A549 (cell line): ENCODE results near the gene CELF4.

Experiments
- CHD2 ChIP-seq: fragments of 150-350 bp; IDR thresholded peaks from 2 replicates; pipeline ENCODE4 v1.6.1; 2014; ENCODE audit warnings: low read length; ENCODE audit not compliant: partially characterized antibody
- EP300 ChIP-seq, 2 experiments: fragments of >200 bp; sonication (Bioruptor Twin); formaldehyde crosslinking; IDR thresholded peaks; 2 replicates in 1 of 2; 3 replicates in 1 of 2; pipeline ENCODE4 v1.6.1; 2016 to 2017
- FOSB ChIP-seq: fragments of 250-450 bp; sonication (Bioruptor Pico); IDR thresholded peaks from 2 replicates; pipeline ENCODE4 v1.5.0; 2020; ENCODE audit warnings: mild to moderate bottlenecking, moderate library complexity
- HOXA7 ChIP-seq: fragments of 250-450 bp; sonication (Bioruptor Pico); IDR thresholded peaks from 2 replicates; pipeline ENCODE4 v1.5.0; 2020; ENCODE audit warnings: mild to moderate bottlenecking, moderate library complexity
- KDM5A ChIP-seq: fragments of 200-600 bp; sonication (generic); IDR thresholded peaks from 2 replicates; pipeline ENCODE4 v1.6.1; 2016; ENCODE audit warnings: antibody characterized with exemption, mild to moderate bottlenecking
- MAFK ChIP-seq: fragments of 450-650 bp; IDR thresholded peaks from 2 replicates; pipeline ENCODE4 v1.6.1; 2014; ENCODE audit not compliant: partially characterized antibody
- MYC ChIP-seq: IDR thresholded peaks from 2 replicates; pipeline ENCODE4 v1.6.1; 2012; ENCODE audit warnings: mild to moderate bottlenecking, inconsistent platforms, low read length, improper control_type of control experiment, borderline replicate concordance
- POLR2A ChIP-seq: IDR thresholded peaks from 2 replicates; pipeline ENCODE4 v1.6.1; 2012; ENCODE audit warnings: mild to moderate bottlenecking, low read length
- RAD21 ChIP-seq, 2 experiments: fragments of >200 bp in 1 of 2; sonication (Bioruptor Twin) in 1 of 2; formaldehyde crosslinking in 1 of 2; IDR thresholded peaks in 1 of 2; conservative IDR thresholded peaks in 1 of 2; 2 replicates in 1 of 2; 3 replicates in 1 of 2; pipeline ENCODE4 v1.6.1; 2012 to 2018; ENCODE audit warnings: inconsistent platforms in 1 of 2
- RFX5 ChIP-seq: fragments of 450-650 bp; IDR thresholded peaks from 2 replicates; pipeline ENCODE4 v1.7.1; 2014; ENCODE audit warnings: antibody characterized with exemption, mild to moderate bottlenecking, moderate library complexity
- TF ChIP-seq, protein P1 (sequence below): fragments of >200 bp; sonication (Bioruptor Twin); formaldehyde crosslinking; IDR thresholded peaks from 3 replicates; pipeline ENCODE4 v1.5.1; 2016
- TF ChIP-seq, protein P2 (sequence below): fragments of 450-650 bp; IDR thresholded peaks from 2 replicates; pipeline ENCODE4 v1.6.1; 2014; ENCODE audit warnings: antibody characterized with exemption
- TF ChIP-seq, protein P3 (sequence below): fragments of 200-600 bp; sonication (generic); IDR thresholded peaks from 2 replicates; pipeline ENCODE4 v1.6.1; 2016; ENCODE audit warnings: antibody characterized with exemption, mild to moderate bottlenecking, moderate library complexity

- TF ChIP-seq RFX5 = no peak
- TF ChIP-seq, protein P1, sequence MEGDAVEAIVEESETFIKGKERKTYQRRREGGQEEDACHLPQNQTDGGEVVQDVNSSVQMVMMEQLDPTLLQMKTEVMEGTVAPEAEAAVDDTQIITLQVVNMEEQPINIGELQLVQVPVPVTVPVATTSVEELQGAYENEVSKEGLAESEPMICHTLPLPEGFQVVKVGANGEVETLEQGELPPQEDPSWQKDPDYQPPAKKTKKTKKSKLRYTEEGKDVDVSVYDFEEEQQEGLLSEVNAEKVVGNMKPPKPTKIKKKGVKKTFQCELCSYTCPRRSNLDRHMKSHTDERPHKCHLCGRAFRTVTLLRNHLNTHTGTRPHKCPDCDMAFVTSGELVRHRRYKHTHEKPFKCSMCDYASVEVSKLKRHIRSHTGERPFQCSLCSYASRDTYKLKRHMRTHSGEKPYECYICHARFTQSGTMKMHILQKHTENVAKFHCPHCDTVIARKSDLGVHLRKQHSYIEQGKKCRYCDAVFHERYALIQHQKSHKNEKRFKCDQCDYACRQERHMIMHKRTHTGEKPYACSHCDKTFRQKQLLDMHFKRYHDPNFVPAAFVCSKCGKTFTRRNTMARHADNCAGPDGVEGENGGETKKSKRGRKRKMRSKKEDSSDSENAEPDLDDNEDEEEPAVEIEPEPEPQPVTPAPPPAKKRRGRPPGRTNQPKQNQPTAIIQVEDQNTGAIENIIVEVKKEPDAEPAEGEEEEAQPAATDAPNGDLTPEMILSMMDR = no peak
- no peak for TF ChIP-seq MAFK
- TF ChIP-seq, protein P2, sequence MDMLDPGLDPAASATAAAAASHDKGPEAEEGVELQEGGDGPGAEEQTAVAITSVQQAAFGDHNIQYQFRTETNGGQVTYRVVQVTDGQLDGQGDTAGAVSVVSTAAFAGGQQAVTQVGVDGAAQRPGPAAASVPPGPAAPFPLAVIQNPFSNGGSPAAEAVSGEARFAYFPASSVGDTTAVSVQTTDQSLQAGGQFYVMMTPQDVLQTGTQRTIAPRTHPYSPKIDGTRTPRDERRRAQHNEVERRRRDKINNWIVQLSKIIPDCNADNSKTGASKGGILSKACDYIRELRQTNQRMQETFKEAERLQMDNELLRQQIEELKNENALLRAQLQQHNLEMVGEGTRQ = no peak
- no peak for TF ChIP-seq HOXA7 (CRISPR knock-in tag)
- no peak for TF ChIP-seq CHD2
- TF ChIP-seq RAD21 (conservative IDR thresholded peaks at IDR 0.05 in 1 of 2, IDR thresholded peaks at IDR 0.05 in 1 of 2) = no peak
- no peak for TF ChIP-seq FOSB
- no peak for TF ChIP-seq MYC
- no peak for TF ChIP-seq EP300 (IDR thresholded peaks at IDR 0.05)
- TF ChIP-seq POLR2A = no peak
- TF ChIP-seq, protein P3, sequence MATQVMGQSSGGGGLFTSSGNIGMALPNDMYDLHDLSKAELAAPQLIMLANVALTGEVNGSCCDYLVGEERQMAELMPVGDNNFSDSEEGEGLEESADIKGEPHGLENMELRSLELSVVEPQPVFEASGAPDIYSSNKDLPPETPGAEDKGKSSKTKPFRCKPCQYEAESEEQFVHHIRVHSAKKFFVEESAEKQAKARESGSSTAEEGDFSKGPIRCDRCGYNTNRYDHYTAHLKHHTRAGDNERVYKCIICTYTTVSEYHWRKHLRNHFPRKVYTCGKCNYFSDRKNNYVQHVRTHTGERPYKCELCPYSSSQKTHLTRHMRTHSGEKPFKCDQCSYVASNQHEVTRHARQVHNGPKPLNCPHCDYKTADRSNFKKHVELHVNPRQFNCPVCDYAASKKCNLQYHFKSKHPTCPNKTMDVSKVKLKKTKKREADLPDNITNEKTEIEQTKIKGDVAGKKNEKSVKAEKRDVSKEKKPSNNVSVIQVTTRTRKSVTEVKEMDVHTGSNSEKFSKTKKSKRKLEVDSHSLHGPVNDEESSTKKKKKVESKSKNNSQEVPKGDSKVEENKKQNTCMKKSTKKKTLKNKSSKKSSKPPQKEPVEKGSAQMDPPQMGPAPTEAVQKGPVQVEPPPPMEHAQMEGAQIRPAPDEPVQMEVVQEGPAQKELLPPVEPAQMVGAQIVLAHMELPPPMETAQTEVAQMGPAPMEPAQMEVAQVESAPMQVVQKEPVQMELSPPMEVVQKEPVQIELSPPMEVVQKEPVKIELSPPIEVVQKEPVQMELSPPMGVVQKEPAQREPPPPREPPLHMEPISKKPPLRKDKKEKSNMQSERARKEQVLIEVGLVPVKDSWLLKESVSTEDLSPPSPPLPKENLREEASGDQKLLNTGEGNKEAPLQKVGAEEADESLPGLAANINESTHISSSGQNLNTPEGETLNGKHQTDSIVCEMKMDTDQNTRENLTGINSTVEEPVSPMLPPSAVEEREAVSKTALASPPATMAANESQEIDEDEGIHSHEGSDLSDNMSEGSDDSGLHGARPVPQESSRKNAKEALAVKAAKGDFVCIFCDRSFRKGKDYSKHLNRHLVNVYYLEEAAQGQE = no peak
- no peak for TF ChIP-seq KDM5A
Observed at GRCh38 chr18:37398248-37398920, 167.2 kb downstream of the CELF4 start.
